Stromal cell of bone marrow (primary cell): Measurements from ENCODE around the gene ARHGAP15.

Source experiments
- DNase-seq: peaks from one replicate; pipeline ENCODE4 v3.0.0-alpha.2; 2012; ENCODE audit warnings: low read depth

The ARHGAP15 gene

DNA sequence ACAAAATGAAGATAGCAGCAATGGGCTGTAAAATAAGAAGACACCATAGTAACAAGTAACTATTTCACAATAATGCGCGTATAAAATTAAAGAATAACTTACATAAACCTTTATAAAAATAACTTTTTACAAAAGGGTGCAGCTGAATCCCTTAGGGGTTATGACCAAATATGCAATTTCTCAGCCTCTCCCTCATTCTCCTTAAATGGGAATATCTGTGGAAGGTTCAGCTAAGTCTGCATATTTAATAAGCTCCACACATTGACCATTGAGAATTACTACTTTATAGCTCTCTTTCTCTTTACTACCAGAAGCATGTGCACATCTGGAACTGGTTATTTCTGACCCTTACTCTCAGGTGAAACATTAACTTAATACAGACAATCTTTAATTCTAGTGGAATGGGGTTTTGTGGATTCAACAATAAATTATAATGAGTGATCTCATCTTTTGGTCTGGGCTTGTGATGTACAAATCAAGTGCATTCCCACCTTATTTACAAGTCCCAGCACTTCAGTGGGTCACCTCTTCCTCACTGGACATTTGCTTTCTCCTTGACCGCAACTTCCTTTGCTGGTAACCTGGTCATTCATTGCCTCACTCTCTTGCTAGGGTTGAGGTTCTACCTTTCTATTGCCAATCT, 15.7 kb downstream of the ARHGAP15 start:
- no peak for DNase-seq

DNA sequence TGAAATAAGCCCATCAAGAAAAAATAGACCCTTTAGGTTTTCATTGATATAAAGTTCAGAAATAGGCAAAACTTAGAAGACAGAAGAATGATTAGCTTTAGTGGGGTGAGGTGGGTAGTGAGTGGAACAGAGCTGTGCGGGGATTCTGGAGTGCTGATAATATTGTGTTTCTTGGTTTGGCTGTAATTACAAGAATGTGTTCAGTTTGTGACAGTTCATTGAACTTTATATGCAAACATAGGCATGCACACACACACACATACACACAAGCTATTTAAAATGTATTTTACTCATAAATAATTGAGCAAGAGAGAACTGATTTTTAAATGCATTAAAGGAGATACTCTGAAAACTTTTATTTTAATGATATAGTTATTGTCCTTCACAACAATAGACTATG, 17.1 kb downstream of the ARHGAP15 start:
- no peak for DNase-seq

DNA sequence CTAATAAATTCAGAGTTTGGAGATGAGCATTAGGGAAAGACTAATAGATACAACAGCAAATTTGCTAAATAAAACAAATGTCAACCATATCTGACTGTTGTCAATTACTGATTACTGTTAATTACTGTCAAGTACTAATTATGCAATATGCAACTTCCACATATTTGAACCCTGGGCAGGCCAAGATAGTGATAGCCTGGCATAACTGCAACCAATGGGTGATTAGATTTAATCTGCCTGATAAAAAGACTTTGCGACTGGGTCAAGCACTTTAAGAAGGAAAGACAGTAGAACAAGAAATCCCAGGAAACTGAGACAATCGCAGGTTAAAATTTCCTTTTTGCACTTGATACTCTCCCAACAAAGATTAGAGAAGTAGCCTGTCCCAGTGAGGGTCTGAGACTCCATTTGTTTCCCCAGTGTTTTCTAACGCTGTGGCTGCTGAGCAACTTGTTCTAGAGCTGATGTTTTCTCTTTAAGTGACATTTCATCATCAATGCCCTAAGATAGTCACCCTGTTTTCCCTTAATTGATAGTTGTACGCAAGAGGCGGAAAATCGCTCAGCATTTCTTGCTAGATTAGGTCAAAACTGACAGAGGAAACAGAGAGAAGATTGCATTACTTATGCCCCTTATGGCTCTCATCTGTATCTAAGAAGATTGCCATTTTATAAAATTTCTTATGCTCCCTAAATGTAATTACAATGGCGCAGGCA, 17.8 kb downstream of the ARHGAP15 start:
- no peak for DNase-seq

DNA sequence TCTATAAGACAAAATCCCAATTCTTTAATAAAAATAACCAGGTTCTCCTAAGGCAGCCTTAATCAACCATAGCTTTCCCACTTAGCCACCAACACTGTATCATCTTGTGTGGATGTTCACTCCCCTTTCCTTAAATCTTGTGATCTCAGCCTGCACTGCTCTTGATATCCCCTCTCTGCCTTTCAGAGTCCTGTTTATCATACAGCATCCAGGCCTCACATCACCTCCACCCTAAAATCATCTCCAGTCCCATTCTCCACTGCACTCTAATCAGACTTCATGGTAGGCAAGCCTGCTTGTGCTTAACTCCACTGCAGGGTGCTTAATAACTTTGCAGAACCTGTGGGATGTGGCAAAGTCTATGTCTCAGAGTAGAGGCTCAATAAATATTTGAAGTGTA, 18.8 kb downstream of the ARHGAP15 start:
- no peak for DNase-seq

DNA sequence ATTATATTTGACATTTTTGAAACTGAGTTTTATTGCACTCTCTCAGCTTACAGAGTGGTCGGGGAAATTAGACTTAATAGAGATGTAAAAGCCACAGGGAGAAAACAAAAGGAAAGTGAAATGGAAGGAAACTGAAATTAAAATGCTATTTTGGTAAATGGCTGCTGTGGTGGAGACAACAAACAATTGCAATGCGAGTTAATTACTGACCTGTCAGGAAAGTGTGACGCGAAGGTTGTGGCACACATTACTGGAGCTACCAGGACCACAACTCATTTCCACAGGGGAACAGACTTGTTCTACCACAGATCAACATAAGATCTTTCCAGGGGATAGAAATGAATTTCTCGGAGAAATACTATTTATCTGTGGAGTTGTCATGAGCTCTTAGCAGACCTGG, 19.5 kb downstream of the ARHGAP15 start:
- DNase-seq = no peak

DNA sequence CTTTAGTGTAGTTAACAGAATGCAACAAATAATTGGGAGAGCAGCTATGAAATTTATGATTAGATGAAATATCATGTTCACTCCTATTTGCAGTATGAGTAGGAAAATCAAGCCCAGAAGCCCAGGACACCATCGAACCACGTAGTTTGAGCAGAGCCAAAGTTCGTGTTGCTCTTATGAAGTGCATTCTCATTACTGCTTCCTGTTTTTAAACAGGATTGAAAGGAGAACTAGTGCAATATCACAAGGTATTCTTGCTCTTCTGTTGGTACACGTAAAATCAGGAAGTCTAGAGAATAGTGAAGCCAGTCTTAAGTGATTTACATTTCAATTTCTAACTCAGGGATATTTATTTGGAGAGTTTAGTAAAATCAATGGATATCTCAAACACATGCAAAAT, 21.1 kb downstream of the ARHGAP15 start:
- DNase-seq = no peak

DNA sequence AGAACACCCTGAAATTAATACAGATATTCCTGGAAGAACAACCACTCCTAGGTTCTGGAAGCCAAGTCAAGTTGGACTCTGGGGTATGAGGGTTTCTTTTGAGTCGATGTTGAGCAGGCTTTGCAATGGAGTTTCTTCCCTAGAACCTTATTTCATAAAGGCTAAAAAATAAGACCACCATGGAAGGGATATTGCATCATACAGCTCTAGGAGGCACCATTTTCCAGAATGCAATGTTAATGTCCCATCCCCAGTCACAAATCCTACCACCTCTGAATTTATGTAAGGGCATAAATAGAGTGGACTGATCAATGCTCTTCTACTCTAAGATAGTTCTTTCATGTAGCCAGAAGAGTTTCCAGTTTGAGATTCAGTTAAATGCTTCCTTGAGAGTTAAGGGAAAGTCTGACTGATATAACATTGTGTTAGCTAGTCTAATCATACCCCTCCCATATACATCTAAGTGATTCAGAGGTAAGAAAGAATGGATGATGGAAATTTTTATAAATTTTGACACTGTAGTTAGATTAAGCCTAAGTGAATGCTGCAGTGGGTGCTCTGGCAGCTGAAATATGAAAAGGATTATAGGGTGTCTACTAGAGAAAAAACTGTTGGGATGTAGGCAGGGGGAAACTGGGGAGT, 22.0 kb downstream of the ARHGAP15 start:
- no peak for DNase-seq

DNA sequence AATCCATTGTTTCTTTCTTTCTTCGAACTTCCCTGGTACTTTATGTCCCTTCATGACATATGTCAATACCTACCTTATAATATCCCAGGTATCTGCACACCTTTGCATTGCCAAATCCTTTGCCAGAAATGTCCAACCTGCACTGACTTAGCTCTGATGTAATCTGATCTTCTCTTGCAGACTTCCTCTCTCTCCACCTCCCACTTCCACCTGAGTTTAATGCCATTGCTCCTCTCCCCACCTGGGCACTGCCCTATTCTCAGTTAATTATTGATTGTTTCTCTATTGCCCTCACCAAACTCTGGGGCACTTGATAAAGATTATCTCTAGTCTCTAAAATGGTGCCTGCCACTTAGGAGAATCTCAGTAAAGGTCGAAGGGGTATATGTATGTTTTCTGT, 23.0 kb downstream of the ARHGAP15 start:
- no peak for DNase-seq

DNA sequence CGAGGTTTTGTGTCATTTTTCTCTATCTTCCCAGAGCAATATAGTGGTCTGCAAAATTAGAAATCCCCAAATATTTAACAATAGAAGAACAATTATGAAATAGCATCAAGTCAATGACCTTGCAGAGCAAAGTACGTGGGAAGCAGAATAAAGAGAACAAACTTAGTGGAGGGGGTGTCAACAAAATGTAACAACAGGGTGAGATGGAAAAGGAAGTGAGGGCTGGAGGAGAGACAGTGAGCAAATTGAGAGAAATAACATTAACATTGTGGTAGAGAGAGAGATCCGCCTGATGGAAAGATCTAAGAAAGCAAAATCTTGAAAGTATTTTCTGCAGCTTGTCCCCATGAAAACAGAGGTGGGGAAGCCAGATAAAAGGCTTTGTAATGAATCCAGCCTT, 23.4 kb downstream of the ARHGAP15 start:
- no peak for DNase-seq

DNA sequence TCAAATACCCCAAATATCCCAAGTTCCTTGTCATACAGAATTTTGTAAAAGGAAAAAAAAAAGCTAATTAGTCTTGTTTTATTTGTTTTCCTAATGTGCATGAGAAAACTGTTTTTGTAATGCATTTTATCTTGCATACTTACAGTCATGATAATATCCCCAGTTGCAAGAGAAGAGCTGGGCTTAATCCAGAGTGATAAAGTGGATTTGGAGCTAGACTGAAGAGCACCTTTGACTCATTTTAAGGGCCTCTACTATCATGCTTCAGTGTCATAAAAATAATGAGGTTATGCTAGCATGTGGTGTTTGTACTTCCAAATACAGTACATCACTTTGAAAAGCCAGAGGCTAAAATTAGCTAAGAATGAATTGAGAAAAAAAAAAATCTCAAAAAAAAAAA, 26.4 kb downstream of the ARHGAP15 start:
- no peak for DNase-seq

DNA sequence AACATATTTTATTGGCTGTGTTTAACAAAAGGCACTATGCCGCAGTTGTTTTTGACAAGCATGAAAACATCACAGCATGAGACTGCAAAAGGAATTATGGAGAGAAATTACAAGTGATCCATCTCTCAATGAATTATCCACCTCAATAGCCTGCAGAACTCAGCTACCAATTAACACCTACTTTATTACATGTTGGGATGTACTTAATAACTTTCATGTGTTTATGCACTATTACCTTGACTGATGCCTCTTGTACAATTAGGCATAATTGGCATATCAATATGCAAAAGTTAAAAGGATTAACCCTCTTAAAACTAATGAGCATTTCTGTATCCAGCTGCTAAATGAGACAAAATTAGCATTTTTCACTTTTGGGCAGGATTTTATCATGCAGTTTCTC, 27.8 kb downstream of the ARHGAP15 start:
- DNase-seq = no peak

DNA sequence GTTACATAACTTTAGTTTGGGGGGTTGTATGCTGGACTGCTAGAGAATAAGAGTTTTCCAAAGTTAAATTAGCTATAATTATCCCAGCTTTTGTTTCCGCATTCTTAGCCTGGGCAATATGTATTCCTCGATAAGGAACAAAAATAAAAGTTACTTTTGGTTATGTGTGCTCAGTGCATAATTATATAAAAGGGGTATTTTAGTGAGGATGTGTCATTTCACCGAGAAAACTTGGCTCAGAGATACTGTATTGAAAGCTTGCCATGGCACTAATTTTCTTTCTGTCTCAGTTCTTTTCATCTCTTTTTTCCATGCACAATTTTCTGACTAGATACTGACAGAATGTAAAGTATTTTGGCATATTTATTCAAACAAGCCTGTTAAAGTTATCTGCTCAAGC, 28.2 kb downstream of the ARHGAP15 start:
- DNase-seq = no peak

DNA sequence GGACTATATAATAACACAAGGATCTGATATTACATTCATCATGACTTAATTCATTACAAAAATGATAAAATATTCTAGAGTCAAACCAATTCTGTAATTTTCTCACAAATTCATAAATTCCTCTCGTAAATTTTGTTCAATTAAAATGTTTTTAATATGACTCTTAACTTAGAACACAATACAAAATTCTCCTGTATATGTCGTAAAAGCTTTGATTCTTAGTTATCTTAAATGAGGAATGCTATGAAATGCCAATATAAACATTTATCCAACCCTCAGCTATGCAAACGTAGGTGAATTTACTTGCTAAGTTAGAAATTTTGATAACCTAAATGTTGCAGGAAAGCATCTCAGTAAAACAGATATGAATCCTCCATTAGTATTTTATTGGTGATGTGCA, 28.9 kb downstream of the ARHGAP15 start:
- DNase-seq = no peak

DNA sequence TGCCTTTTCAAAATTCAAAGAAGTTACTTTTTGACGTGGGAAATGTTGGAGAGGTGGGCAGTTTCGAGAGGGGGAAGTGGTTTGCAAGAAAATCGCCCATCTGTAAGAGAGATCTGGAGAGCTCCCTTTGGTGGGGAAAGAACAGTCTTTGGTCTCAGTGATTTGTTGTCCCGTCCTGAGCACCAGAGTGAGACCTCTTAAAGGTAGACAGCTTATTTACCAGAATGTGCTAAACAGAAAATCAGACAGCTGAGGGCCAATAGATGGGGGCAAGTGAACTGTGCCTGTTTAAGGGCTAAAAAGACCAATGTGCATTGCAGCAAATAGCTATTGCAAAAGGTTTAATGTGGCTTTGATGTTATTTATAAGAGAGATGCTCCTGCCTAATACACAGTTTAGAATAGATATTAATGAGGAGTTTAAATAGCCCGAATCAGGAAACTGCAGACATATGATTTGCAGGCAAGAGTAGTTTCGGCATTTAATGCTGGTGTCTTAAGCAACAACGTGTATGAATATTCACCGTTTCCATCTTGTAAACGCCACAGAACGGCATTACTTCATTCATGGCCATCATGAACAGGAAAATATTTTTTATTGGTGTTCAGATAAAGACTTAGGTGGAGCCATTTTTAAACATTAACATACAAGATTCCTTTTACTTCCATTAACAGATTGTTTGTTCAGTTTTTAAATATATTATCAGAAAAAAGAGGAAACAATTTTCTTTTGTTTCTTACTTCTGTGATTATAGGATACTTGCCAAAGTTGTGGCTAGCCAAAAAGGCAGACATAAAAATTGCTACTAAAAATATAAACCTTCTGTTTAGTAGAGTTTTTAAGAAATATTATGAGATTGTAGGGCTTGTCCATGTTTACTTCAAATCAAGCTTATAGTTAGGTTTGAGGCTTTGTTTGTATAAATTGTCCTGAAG, 29.6 kb downstream of the ARHGAP15 start:
- DNase-seq = no peak

DNA sequence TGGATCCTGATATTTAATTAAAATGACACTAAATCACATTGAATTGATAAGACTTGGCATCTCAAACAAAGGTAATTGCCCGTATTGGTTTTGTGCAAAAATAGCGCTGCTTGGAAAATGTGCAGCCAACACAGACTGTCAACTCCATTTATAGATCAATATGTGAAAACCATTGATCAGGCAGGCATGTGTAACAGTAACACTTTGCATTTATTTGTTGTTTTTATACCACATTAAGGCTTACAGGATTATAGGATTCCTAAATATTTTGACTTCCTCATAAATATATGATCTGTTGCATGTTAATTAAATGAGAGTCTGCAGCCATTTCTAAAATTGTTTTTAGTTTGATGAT, 30.2 kb downstream of the ARHGAP15 start:
- no peak for DNase-seq

DNA sequence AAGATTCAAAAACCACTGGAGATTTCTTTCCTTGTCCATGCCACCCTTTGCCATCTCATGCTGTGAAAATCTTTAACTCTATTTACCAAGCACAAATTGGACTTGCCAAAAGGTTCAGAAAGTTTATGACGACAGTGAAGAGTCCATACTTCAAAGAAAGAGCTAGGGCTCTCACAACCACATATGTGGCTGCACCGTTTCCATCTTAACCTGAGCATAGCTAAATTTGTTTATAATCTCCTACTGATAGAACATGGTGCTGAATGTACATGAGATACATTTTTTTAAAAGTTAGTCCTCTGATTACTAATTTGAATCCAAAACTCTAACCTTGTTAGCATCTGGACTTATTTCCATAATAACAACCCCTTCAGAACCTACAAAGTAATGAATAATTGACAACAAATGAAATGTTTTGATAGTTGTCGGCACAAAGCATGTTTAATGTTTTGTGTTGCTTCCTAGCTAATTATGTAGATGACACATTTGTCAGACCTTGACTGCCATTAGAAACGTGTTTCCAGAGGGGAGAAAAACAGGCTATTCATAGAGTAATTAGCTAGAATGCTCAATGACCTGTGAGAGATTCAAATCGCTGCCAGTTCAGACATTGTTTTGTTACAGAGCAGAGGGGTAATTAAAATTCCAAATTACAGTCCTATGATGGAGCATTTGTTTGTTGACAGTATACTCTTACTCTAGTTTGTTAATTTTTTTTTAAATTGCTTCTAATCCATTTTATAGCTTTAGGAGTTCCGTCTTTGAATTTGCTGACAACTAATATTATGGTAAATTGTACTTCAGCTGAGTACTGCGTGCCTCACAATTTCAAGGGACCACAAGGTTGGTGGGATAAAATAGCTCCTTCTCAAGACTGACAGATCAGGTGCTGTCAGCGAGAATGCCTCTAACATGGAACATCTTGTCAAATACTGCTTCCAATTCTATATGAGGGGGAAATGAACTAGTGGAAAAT, 31.8 kb downstream of the ARHGAP15 start:
- DNase-seq = no peak

DNA sequence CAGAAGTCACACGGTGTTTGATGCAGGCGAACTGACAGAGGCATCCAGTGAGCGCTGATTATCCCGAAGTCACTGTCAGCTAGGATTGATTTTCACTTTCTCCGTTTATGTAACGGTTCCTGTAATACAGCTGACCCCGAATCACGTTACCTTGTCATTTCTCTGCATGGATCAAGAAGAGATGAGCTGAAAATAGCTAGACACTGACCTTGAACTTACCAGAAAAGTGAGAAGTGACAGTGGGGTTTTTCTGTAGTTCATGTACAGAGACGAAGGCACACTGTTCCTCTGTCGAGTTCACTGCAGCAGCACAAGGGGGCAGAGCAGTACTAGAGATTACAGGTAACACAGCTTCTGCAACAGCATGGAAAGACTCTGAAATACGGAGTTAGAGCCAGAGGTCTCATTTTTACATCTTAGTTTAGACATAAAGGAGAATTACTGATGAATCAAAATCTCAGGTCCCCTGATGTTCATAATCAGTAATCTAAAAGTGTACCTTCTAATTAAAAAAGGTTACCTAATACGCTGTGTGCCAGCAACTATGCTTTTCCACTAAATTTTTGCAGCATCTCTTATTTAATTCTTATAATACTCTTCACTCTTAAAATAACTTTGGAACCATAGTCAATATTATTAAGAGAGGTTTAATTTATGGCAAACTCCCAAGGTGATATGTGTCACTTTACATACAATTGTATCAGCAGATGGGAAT, 33.1 kb downstream of the ARHGAP15 start:
- no peak for DNase-seq

DNA sequence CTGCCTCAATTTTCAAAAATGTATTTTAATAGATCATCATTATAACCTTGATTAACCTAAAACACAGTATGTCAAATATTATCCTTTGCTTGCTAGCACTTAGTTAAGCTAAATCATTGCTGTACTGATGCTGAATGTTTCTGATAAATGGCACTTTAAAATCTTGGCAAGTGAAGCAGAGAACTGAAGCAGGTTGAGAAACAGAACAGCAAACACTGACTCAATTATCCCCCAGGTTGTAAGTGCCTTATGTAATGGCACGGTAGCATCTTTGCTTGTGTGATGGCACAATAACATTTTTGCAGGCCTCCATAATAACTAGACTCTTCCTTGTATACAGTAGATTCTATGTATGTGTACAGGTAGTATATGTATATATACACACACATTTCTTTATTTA, 33.8 kb downstream of the ARHGAP15 start:
- no peak for DNase-seq

DNA sequence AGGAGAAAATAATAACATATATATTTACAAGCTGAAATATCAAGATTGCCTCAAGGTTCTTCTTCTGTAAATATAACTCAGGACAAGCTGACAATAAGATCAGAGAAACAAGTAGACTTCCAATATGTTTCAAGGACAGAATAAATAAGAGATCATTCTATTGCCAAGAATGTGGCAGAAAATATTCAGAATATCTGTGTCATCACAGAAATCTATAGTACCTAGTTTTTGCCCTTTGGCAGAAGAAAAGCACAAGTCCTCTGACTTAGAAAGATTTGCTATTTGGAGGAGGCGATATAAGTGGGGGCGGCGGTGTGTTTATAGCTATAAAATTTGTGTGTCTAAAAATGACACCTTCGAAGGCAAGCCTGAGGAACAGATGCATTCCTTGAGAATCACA, 34.3 kb downstream of the ARHGAP15 start:
- DNase-seq = no peak

DNA sequence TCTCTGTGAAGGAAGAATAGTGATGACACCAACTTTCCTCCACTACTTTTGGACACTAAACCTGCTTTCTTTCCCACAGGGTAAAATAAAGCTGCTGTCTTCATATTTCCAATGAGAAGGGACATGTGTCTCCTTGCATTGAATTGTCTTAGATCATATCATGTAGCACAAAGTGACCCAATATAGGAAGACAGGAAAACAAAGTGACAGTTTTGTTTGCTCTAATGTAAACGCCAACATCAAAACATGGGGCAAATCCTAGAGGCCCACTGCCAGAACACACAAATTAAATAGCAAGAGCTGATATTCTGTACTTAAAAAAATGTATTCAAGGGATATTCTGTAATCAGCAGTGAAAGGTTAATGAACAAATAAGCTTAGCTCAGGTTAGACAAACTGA, 36.1 kb downstream of the ARHGAP15 start:
- DNase-seq = no peak

DNA sequence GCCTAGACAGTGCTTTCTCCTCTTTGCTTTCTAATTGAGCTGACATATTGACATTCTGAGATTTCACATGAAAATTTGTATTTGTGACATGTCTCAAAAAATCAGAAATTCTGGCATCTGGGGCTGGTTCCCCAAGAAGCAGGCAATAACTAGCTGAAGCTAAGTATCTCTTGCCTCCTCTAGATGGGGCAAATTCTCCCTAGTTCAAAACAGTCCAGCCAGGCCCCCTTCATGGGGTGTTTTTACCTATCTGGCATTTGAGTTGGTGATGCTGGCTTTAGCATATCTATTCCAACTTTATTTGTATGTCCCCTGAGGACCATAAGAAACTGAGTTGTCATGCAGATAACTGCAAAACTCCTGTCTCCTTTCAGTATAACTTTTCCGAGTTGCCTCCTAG, 39.9 kb downstream of the ARHGAP15 start:
- DNase-seq = no peak
